Measurements from ENCODE around the gene TBC1D10B. TPM values are rescaled to one million over a fixed set of nuclear protein-coding genes. Genes with fewer than 3 reads are reported as not detected.
A peak's percentile ranks its signal among the peaks of the same experiment; 100 is the strongest.

The TBC1D10B gene
- total and polyA plus RNA-seq, 9 of the 15 experiments (the other 6 are each of a cell fraction or from before 2014, with no cell fraction given), result 2.2 to 55.4 (median 17.5) TPM

GRCh38 chr16:30394592-30395154 lies 24.4 kb upstream of the TBC1D10B start (continued):
- TF ChIP-seq HDGF (IDR thresholded peaks at IDR 0.05), result no peak; the same call in none of the 2 replicates
- TF ChIP-seq LEF1 (IDR thresholded peaks at IDR 0.05), result no peak
- TF ChIP-seq FOXK2 (conservative IDR thresholded peaks at IDR 0.05 in 1 of 2, IDR thresholded peaks at IDR 0.05 in 1 of 2; ENCODE audit: low read depth in 2 of 2), result peak in 1 of 2 experiments; percentile 20; a peak in 1 of 4 replicates
- TF ChIP-seq ZBED1 (IDR thresholded peaks at IDR 0.05), result no peak
- TF ChIP-seq HSF4 (CRISPR knock-in tag; IDR thresholded peaks at IDR 0.05; ENCODE audit: borderline replicate concordance), result no peak
- TF ChIP-seq HCFC1 (IDR thresholded peaks at IDR 0.05; ENCODE audit: low read depth, low read length), result no peak
- TF ChIP-seq FUS (optimal IDR thresholded peaks at IDR 0.05; ENCODE audit: low read depth, low read length), result no peak
- no peak for TF ChIP-seq ZNF253 (CRISPR knock-in tag; conservative IDR thresholded peaks at IDR 0.05)
- no peak for TF ChIP-seq RB1 (IDR thresholded peaks at IDR 0.05; ENCODE audit: low read depth)
- no peak for TF ChIP-seq CREB3 (tag; conservative IDR thresholded peaks at IDR 0.05; ENCODE audit: low read depth)
- TF ChIP-seq BRD4 (IDR thresholded peaks at IDR 0.05), result peak; percentile 41; the same call in 1 of the 2 replicates
- TF ChIP-seq MGA (IDR thresholded peaks at IDR 0.05), result no peak
- no peak for TF ChIP-seq U2AF2 (optimal IDR thresholded peaks at IDR 0.05; ENCODE audit: low read depth, low read length)
- TF ChIP-seq RBM14 (IDR thresholded peaks at IDR 0.05; ENCODE audit: borderline replicate concordance, insufficient read depth, low read depth, low read length), result no peak

Measured in K562 (cell line).